NCI-H524 treated with DMSO at 0.1 percent for 48 hours (cell line): ENCODE measurements around the gene MCU.
A peak's percentile ranks its signal among the peaks of the same experiment; 100 is the strongest.
"Not testable (repeated sequence)": the region's sequence is repeated elsewhere in the genome, so short reads cannot be mapped to it uniquely, and the experiment has no call there.

Experiments
- DNase-seq: peaks from one replicate; lab custom pipeline; 2025; lab: John Stamatoyannopoulos, UW

The MCU gene

DNA sequence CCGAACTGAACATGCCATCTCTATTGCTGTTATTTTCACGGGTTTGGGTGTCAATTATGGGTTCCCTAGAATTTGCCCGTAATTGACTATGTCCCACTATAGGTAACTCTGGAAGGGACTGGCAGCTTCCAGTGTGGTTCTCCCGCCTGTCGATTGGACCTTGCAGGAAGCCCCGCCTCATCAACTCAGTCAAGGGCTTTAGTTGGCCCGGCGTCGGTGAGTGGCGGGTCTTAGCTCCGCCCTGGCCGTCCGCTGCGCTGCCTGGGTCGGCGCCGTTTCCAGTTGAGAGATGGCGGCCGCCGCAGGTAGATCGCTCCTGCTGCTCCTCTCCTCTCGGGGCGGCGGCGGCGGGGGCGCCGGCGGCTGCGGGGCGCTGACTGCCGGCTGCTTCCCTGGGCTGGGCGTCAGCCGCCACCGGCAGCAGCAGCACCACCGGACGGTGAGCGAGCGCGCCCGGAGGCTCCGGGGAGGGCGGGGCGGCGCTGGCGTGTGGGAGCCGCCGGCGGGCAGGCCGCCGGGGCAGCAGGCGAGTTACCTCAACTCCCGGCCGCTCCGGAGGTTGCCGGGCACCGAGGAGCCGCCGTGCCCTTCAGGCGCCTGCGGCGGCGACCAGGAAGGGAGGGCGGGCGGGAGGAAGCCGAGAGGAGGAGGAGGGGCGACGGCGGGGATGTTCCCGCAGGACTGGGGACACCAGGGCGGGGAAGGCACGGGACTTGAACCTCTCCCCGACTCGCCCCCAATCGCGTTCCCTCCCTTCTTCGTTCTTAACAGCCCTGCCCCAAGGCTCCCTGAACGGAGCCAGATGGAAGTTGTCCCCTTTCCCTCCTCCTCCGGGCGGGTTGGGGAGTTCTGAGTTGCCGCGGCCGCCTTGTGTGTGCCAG is at the start of gene MCU:
Gene MCU, plus strand, starts transcription at position 281 of the 881 bp plus-strand sequence. Its CDS starts 9 bp downstream, at position 290.
- DNase-seq: peak; percentile 43

DNA sequence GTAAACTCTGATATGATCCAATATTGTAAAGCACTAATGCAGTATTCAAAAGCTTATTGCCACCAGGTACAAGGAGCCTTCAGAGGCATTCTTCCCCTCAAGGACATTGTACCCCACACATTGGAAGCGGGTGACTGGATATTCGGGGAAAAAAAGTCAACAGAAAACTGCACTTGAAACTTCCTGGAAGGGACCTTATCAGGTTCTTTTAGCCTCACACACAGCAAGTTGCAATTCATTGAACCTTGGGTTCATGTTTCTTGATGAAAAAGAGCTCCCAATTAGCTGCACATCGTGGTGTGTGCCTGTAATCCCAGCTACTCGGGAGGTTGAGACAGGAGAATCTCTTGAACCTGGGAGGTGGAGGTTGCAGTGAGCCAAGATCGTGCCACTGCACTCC is 49.6 kb upstream of the MCU start:
- DNase-seq: no peak

DNA sequence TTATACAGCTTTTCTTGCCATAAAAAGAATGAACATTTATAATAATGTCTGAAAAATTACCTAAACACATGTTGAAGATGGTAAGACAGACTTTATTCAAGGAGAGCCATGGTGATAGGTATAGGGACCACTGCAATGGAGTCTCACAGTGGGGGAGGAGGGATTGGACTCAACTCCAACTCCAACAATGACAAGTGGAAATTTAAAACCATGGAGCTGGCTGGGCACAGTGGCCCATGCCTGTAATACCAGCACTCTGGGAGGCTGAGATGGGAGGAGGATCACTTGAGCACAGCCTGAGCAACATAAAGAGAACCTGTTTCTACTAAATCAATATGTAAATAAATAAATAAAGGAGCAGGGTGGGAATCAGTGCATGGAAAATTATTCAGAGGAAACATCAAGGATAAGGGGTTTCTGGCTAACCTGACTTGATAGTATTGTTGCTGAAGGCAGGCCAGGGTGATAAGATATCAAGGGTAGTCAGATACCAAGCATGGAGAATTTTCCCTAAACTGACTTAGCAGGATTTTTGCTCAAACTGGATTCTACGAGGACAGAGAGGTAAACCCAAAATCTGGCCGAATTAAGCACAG is 46.6 kb upstream of the MCU start:
- DNase-seq: no peak

- DNase-seq: not testable (repeated sequence)
Measured at GRCh38 chr10:72646971-72647370, 45.0 kb upstream of the MCU start.

- DNase-seq: no peak
Measured at GRCh38 chr10:72648301-72648700, 43.6 kb upstream of the MCU start.

DNA sequence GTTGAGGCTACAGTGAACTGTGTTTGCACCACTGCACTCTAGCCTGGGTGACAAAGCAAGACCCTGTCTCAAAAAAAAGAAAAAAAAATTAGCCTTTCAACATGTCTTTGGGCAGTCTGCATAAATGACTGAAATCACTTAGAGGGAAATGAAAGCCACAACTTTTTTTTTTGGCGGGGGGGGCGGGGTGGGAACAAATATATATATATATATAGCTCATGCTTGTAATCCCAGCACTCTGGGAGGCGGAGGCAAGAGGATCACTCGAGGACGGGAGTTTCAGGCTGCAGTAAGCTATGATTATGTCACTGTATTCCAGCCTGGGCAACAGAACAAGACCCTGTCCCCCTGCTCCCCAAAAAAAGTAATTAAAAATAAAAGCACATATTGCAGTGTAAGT is 42.7 kb upstream of the MCU start:
- DNase-seq: no peak

- no peak for DNase-seq
Measured at GRCh38 chr10:72653383-72654096, 38.4 kb upstream of the MCU start.

DNA sequence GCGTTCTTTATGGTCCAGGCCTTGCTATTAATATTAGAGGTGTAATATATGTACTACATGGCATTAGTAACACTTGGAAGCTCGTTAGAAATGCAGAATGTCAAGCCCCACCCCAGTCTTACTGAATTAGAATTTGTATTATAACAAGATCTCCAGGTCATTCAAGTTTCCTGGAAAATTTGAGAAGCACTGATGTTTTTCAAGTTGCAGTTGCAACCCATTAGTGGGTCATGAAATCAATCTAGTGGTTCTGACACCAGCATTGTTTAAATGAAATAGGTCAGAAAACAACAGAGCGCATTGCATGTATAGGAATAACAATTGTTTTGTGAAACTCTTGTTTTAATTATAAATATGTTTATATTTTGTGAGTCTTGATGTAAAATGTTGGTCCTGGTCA is 37.2 kb upstream of the MCU start:
- DNase-seq: no peak

GRCh38 chr10:72658696-72659400 is 33.1 kb upstream of the MCU start:
- no peak for DNase-seq

DNA sequence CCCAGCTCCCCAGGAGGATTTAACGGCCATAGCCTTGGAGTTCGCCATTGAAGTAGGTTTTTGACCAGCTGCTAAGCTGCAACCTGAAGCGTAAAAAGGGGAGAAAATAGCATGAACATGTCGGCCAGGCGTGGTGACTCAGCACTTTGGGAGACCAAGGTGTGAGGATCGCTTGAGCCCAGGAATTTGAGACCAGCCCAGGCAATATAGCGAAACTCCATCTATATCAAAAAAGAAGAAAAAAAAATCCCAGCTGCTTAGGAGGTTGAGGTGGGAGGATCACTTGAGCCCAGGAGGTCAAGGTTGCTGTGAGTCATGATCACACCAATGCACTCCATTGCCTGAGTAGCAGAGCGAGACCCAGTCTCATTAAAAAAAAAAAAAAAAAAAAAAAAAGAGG is 32.2 kb upstream of the MCU start:
- DNase-seq: no peak

GRCh38 chr10:72660220-72660619 is 31.7 kb upstream of the MCU start:
- DNase-seq: no peak

GRCh38 chr10:72661431-72661830 is 30.5 kb upstream of the MCU start:
- DNase-seq: no peak

DNA sequence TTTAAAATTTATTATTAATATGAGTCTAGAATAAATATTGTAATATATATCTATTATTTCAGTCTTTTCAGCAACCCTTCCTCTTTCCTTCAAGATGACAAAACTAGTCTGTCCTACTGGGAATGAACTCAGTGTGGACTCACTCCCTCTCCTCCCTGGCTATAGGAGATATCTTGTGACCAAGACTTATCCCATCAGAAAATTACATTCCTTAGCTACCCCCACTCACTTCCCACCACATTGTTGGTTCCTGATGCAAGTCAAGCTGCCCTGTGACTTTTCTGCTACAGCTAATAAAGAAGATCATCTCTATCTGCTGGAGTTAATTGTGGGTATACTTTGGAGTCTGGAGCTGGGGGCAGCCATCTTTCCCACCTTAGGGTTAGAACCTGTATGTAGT is 28.0 kb upstream of the MCU start:
- DNase-seq: no peak

GRCh38 chr10:72665925-72666324 is 26.0 kb upstream of the MCU start:
- DNase-seq: no peak

DNA sequence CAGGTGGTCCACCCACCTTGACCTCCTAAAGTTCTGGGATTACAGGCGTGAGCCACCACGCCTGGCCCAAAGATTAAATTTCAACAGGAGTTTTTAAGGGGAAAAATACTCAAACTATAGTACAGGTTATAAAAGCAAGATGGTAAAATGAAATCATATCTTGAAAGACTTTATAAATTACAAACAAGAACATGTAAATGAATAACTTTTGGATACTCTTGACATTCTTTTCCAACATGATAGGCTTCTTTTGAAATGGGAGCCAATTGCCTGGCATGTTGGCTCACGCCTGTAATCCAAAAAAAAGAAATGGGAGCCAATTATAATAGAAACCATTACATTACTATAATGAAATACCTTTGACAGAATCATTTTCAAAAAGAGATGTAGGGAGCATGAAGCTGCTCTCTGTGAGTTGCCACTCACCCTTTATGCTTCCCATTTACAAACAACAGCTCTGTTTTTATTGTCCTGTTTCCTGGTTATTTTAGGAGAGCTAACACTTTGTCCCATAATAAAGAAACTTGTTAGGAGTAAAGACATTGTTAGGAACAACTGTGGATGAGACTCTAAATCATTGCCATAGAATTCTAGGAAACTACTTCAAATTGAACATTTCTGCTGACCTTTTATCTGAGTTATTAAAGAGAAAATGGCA is 24.6 kb upstream of the MCU start:
- no peak for DNase-seq

GRCh38 chr10:72673280-72673679 is 18.7 kb upstream of the MCU start:
- DNase-seq: no peak

- DNase-seq: not testable (repeated sequence)
Measured at GRCh38 chr10:72674174-72674573, 17.8 kb upstream of the MCU start.

GRCh38 chr10:72679838-72680241 is 12.1 kb upstream of the MCU start:
- no peak for DNase-seq

DNA sequence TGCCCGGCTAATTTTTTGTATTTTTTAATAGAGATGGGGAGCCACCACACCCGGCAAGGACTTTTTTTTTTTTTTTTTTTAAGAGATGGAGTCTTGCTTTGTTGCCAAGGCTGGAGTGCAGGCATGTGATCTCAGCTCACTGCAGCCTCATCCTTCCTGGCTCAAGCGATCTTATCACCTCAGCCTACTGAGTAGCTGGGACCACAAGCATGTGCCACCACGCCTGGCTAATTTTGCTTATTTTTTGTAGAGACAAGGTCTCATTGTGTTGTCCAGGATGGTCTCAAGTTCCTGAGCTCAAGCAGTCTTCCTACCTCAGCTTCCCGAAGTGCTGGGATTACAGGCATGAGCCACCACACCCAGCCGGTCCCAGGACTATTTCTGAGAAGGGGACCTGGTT is 9.3 kb upstream of the MCU start:
- no peak for DNase-seq

DNA sequence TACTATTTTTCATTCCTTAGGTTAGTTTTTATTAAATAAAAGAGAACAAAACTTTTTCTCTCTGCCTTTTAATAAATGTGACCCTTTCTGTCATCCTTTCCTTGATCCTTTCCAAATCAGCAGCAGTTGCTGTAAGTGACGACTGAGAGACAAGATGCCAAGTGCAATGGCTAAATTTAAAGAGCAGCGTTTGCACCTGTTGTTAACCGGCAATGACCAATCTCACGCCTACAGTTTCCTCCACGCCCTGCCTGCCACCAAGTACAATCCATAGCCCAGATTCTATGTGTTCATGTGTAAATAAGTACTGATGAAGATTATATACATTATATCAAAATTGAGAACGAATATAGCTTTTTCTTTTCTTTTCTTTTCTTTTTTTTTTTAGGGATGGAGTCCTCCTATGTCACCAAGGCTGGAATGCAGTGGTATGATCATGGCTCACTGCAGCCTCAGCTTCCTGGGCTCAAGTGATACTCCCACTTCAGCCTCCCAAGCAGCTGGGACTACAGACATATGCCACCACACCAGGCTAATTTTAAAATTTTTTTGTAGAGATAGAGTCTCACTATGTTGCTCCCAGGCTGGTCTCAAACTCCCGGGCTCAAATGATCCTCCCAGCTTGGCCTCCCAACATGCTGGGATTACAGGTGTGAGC is 6.5 kb upstream of the MCU start:
- DNase-seq: no peak

- not testable (repeated sequence) for DNase-seq
Measured at GRCh38 chr10:72686430-72686829, 5.5 kb upstream of the MCU start.
